Tibial artery (tissue), 4 donors: ENCODE measurements around the gene RNF44.
A peak's percentile ranks its signal among the peaks of the same experiment; 100 is the strongest.

Source experiments
- DNase-seq, 2 donors: peaks; one replicate each; pipeline ENCODE4 v3.0.0-alpha.2; 2019
- H3K27ac ChIP-seq, 2 donors: fragments of 200-600 bp; sonication (generic) in 1 of 2; 1 replicate in 1 of 2; 2 replicates in 1 of 2; pipeline ENCODE4 v1.5.1; 2018 to 2019; ENCODE audit warnings: mild to moderate bottlenecking in 1 of 2
- H3K27me3 ChIP-seq, 2 donors: fragments of 200-600 bp; sonication (generic) in 1 of 2; one replicate each; pipeline versions ENCODE4 v1.5.1 to v1.6.0; 2016 to 2019
- H3K36me3 ChIP-seq, 3 donors: fragments of 200-600 bp; sonication (generic) in 2 of 3; one replicate each; pipeline ENCODE4 v1.5.1; 2016 to 2019; ENCODE audit warnings: mild to moderate bottlenecking in 2 of 3
- H3K4me1 ChIP-seq, 4 donors: fragments of 200-600 bp; sonication (generic) in 2 of 4; 1 replicate in 3 of 4; 2 replicates in 1 of 4; pipeline ENCODE4 v1.5.1; 2016 to 2019
- H3K4me3 ChIP-seq, 2 donors: fragments of 200-600 bp; sonication (generic) in 1 of 2; 1 replicate in 1 of 2; 2 replicates in 1 of 2; pipeline ENCODE4 v1.5.1; 2018 to 2019; ENCODE audit warnings: mild to moderate bottlenecking in 2 of 2
- H3K9me3 ChIP-seq, 3 donors: fragments of 200-600 bp; sonication (generic) in 1 of 3; one replicate each; pipeline ENCODE4 v1.5.1; 2016 to 2019
- intact Hi-C: fragments of 100-400 bp; cut with DNase I; formaldehyde crosslinking; loops from one replicate; pipeline ENCODE4 v1.15.0; 2023; ENCODE audit warnings: low total_unique reads
- TF ChIP-seq, protein P1 (sequence below), 2 experiments: fragments of 200-600 bp in 1 of 2; fragments of 450-650 bp in 1 of 2; IDR thresholded peaks; one replicate each; pipeline ENCODE4 v1.5.1; 2017 to 2019; ENCODE audit warnings: antibody characterized with exemption in 2 of 2, mild to moderate bottlenecking in 1 of 2, moderate library complexity in 1 of 2

Gene RNF44

GRCh38 chr5:176540956-176541337, 3.7 kb upstream of the RNF44 start:
- no peak overlapping the region for H3K4me3 ChIP-seq
- DNase-seq: no peak
- no peak overlapping the region for H3K27ac ChIP-seq
- H3K36me3 ChIP-seq: no peaks in the 10 kb centered on the region
- TF ChIP-seq, protein P1, sequence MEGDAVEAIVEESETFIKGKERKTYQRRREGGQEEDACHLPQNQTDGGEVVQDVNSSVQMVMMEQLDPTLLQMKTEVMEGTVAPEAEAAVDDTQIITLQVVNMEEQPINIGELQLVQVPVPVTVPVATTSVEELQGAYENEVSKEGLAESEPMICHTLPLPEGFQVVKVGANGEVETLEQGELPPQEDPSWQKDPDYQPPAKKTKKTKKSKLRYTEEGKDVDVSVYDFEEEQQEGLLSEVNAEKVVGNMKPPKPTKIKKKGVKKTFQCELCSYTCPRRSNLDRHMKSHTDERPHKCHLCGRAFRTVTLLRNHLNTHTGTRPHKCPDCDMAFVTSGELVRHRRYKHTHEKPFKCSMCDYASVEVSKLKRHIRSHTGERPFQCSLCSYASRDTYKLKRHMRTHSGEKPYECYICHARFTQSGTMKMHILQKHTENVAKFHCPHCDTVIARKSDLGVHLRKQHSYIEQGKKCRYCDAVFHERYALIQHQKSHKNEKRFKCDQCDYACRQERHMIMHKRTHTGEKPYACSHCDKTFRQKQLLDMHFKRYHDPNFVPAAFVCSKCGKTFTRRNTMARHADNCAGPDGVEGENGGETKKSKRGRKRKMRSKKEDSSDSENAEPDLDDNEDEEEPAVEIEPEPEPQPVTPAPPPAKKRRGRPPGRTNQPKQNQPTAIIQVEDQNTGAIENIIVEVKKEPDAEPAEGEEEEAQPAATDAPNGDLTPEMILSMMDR (IDR thresholded peaks at IDR 0.05): no peak
- peaks cover 0 to 27% (median 19%) of the 10 kb centered on the region in 4 donors for H3K4me1 ChIP-seq
- no peaks in the 10 kb centered on the region for H3K9me3 ChIP-seq
- intact Hi-C loops: no loop called here
- no peaks in the 10 kb centered on the region for H3K27me3 ChIP-seq

GRCh38 chr5:176540476-176540899, 3.3 kb upstream of the RNF44 start:
- no peaks in the 10 kb centered on the region for H3K9me3 ChIP-seq
- H3K4me3 ChIP-seq: no peak overlapping the region
- no peaks in the 10 kb centered on the region for H3K36me3 ChIP-seq
- DNase-seq: no peak
- H3K27ac ChIP-seq: no peak overlapping the region
- no peaks in the 10 kb centered on the region for H3K27me3 ChIP-seq
- intact Hi-C loops: no loop called here
- TF ChIP-seq, protein P1 (IDR thresholded peaks at IDR 0.05): no peak
- H3K4me1 ChIP-seq: peaks cover 0 to 32% (median 23%) of the 10 kb centered on the region in 4 donors

- no peaks in the 10 kb centered on the region for H3K9me3 ChIP-seq
- peaks cover 0 to 45% (median 37%) of the 10 kb centered on the region in 4 donors for H3K4me1 ChIP-seq
- TF ChIP-seq, protein P1 (IDR thresholded peaks at IDR 0.05): no peak
- no peaks in the 10 kb centered on the region for H3K36me3 ChIP-seq
- no peak overlapping the region for H3K4me3 ChIP-seq
- DNase-seq: no peak
- intact Hi-C loops: loop anchor here (5.0 kb wide), 2 partner anchors 92 to 108 kb away; partner anchors contain the start of genes FAF2 and TSPAN17
- no peaks in the 10 kb centered on the region for H3K27me3 ChIP-seq
- no peak overlapping the region for H3K27ac ChIP-seq
Observed at GRCh38 chr5:176538989-176539384, 1.8 kb upstream of the RNF44 start.

DNA sequence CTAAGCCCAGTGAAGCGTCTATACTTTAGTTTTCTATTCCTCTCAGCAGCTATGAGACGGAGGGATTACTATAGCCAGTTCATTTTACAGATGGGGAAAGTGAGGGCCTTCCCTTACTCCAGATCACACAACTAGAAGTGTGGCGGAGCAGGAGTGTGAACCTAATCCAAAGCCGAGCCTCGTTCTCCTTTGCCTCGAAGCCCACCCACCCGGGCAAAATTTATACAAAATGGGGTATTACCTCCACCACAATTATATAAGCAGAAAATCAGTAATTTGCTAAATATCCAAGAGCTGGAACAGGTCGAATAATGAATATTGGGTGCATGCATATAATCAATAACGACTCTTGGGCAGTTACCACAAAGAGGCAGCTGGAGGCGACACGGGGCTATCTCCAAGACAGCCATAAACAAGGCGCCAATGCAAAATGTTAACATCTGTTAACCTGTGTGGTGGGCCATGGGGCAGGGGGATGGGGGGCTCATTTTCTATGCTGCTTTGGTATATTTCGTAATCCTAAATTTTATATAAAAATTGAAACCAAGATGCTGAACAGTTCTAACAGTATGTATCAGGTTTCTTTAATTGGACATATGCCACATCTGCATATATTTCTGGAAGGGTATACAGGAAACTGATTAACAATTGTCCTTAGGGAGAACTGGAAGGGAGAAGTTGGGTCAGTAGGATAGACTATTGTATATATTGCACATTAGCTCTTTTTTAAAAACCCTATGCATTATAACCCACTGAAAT, 1.2 kb upstream of the RNF44 start:
- H3K36me3 ChIP-seq: no peaks in the 10 kb centered on the region
- peak overlapping the region; percentile 83 to 87 for H3K4me3 ChIP-seq
- no peak for DNase-seq
- TF ChIP-seq, protein P1 (IDR thresholded peaks at IDR 0.05): no peak
- H3K4me1 ChIP-seq: peaks cover 1 to 46% (median 38%) of the 10 kb centered on the region in 4 donors
- no peaks in the 10 kb centered on the region for H3K27me3 ChIP-seq
- peak overlapping the region; percentile 92 for H3K27ac ChIP-seq
- intact Hi-C loops: loop anchor here (5.0 kb wide), 2 partner anchors 91 to 109 kb away; partner anchors contain the start of genes FAF2 and TSPAN17
- no peaks in the 10 kb centered on the region for H3K9me3 ChIP-seq

DNA sequence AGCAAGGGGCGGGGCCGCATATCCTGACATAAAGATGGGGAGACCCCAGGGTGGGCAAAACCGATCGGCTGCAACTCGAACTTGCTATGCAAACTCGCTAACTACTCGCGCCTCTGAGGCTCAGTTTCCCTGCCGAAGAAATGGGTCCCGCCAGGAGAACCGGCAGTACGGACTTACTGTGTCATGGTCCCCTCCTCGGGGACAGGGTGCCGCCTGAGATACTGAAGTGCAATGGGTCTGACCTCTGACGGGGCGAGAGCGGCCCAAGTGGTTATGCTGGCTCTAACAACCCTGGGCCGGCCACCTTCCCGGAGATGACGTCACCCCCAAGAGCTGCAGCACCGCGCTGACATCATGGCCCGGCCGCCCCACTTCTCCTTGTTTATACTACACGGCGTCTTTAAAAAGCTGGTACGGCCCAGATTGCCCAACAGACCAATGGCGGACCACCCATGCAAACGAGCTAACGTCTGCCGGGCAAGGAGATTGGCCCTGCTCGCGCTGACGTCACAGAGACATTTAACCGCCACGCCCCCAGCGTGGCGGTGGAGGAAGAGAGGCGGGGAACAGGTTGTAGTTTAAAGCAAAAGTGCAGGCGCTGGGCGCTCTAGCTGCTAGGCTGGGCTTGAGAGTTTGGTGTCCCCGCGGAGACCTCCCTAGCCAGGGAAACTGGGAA, 490 bp upstream of the RNF44 start:
- Histone ChIP-seq H3K4me3 (peak overlapping the region; percentile 83 to 87), H3K36me3 (no peaks in the 10 kb centered on the region), H3K9me3 (no peaks in the 10 kb centered on the region), H3K27ac (peak overlapping the region; percentile 92), H3K4me1 (peaks cover 3 to 51% (median 40%) of the 10 kb centered on the region in 4 donors), H3K27me3 (no peaks in the 10 kb centered on the region)
- intact Hi-C loops: loop anchor here (1.0 to 5.0 kb wide), 3 partner anchors 90 to 121 kb away; partner anchors contain the start of genes CLTB, FAF2 and TSPAN17
- TF ChIP-seq, protein P1 (IDR thresholded peaks at IDR 0.05): no peak
- peak; percentile 100 for DNase-seq
